Fibroblast of the aortic adventitia (primary cell): Measurements from ENCODE around the gene UBE2I. TPM values are rescaled to one million over a fixed set of nuclear protein-coding genes. Genes with fewer than 3 reads are reported as not detected.
A peak's percentile ranks its signal among the peaks of the same experiment; 100 is the strongest.

Source experiments
- DNase-seq: peaks from one replicate; pipeline ENCODE4 v3.0.0-alpha.2; 2010; ENCODE audit warnings: low read depth
- H3K4me3 ChIP-seq: 2 replicates; pipeline ENCODE4 v1.5.1; 2011; ENCODE audit warnings: low read depth, mild to moderate bottlenecking, control low read depth, low read length, moderate library complexity
- CTCF ChIP-seq: IDR thresholded peaks from 2 replicates; pipeline ENCODE4 v1.5.1; 2011; ENCODE audit warnings: mild to moderate bottlenecking, low read length, control low read depth, inconsistent platforms; ENCODE audit not compliant: insufficient read depth
- total RNA-seq: library from RNA; depleted of rRNA; stranded (reverse); fragments of >200 nt; gene quantifications from 2 replicates; pipeline ENCODE4 v1.2.3, GENCODE V29; 2012; ENCODE audit warnings: low replicate concordance

Gene UBE2I
- total RNA-seq, 1 donor: 70.3 TPM

DNA sequence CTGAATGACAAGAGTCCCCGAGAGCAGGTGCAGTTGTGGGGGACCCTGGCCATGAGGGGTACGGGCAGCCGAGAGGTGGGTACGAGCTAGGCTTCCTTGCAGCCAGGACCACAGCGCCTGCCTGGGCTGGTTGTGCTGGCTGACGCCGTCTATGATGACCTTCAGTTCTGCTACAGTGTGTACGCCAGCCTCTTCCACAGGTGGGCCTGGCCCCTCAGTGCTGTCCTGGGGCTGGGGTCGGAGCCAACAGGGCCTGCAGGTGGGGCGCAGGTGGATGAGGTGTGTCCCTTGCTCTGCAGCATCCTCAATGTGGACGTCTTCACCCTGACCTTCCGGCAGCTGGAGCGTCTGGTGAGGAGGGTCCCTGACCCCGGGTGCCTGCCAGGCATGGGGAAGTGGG is 35.1 kb downstream of the UBE2I start:
- DNase-seq: no peak
- no peak for TF ChIP-seq CTCF
- no peak overlapping the region for H3K4me3 ChIP-seq

DNA sequence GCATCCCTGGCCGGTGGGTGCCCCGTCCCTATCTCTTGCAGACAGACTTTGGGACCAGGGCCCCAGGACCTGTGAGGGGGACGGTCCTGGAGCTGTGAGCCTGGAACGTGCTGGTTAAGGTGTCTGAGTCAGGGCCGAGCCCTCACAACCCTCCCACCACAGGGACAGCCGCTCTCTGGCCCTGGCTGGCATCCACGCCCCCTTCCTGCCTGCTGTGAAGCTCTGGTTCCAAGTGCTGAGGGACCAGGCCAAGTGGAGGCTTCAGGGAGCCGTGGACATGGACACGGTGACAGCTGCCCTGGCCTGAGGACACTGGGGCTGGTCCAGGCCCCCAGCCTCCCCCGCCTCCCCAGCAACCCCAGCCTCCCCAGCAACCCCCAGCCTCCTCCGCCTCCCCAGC is 35.7 kb downstream of the UBE2I start:
- no peak for DNase-seq
- no peak for TF ChIP-seq CTCF
- no peak overlapping the region for H3K4me3 ChIP-seq

- DNase-seq: no peak
- no peak for TF ChIP-seq CTCF
- no peak overlapping the region for H3K4me3 ChIP-seq
These were observed 36.4 kb downstream of the UBE2I start for GRCh38 chr16:1345651-1346421.

DNA sequence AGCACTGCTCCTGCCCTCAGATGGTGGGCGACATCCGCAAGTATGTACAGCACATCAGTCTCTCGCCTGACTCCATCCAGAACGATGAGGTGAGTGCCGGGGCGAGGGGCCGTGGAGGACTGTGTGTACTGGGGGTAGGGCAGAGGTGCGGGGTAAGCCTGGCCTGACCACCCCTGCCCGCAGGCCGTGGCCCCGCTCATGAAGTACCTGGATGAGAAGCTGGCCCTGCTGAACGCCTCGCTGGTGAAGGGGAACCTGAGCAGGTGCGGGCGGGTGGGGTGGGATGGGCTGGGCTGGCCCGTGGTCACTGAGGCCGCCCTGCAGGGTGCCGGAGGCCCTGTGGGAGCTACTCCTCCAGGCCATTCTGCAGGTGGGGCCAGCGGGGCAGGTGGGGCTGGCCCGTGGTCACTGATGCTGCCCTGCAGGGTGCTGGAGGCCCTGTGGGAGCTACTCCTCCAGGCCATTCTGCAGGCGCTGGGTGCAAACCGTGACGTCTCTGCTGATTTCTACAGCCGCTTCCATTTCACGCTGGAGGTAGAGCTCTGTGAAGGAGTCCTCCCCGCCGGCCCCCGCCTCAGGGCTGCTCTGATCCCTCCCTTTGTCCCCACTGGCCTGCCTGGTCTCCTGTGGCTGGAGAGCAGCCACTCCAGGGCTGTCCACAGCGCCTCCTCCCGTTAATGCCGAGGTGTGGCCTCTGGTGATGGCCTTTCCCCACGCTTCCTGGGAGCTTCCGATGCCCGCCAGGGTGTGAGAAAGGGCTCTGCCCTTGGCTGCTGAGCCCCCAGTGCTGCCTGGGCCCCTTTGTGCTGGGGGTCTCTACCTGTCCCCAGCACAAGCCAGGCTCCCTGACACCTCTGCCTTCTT is 37.2 kb downstream of the UBE2I start:
- H3K4me3 ChIP-seq: no peak overlapping the region
- peak; percentile 5 for TF ChIP-seq CTCF
- DNase-seq: no peak

DNA sequence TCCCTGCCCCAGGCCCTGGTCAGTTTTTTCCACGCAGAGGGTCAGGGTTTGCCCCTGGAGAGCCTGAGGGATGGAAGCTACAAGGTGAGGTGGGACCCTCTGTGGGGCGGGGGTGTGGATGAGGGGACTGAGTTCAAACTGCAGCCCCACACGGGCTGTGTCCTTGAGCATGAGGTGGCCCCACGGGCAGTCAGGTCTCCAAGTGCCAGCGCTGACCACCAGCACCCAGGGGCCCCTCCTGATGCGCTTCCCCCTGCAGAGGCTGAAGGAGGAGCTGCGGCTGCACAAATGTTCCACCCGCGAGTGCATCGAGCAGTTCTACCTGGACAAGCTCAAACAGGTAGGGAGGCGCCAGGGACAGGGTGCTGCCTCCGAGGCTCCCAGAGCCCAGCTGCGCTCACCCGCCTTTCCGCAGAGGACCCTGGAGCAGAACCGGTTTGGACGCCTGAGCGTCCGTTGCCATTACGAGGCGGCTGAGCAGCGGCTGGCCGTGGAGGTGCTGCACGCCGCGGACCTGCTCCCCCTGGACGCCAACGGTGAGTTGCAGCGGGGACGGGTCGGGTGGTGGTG is 37.9 kb downstream of the UBE2I start:
- DNase-seq: no peak
- H3K4me3 ChIP-seq: no peak overlapping the region
- TF ChIP-seq CTCF: no peak

- TF ChIP-seq CTCF: no peak
- no peak for DNase-seq
- no peak overlapping the region for H3K4me3 ChIP-seq
These were observed 38.5 kb downstream of the UBE2I start for GRCh38 chr16:1347962-1348361.
